ENCODE data around the gene NDUFA11.

The NDUFA11 gene

GRCh38 chr19:5949792-5950305 lies 46.3 kb upstream of the NDUFA11 start:
- TF ChIP-seq L3MBTL2 (conservative IDR thresholded peaks at IDR 0.05) = no peak
- TF ChIP-seq ZNF384 (IDR thresholded peaks at IDR 0.05) = no peak
- no peak for TF ChIP-seq FOXM1 (IDR thresholded peaks at IDR 0.05; ENCODE audit: borderline replicate concordance)
- TF ChIP-seq FOXK2 (IDR thresholded peaks at IDR 0.05) = no peak
- no peak for TF ChIP-seq NFRKB (IDR thresholded peaks at IDR 0.05)
- ChIA-PET CTCF (interaction anchor here (3.1 kb wide), 1 partner anchor 17 kb away, joined by 11 read pairs; no protein-coding TSS in a partner anchor), POLR2A (no interaction called here)
- DNase-seq (ENCODE audit: extremely low spot score) = no peak

DNA sequence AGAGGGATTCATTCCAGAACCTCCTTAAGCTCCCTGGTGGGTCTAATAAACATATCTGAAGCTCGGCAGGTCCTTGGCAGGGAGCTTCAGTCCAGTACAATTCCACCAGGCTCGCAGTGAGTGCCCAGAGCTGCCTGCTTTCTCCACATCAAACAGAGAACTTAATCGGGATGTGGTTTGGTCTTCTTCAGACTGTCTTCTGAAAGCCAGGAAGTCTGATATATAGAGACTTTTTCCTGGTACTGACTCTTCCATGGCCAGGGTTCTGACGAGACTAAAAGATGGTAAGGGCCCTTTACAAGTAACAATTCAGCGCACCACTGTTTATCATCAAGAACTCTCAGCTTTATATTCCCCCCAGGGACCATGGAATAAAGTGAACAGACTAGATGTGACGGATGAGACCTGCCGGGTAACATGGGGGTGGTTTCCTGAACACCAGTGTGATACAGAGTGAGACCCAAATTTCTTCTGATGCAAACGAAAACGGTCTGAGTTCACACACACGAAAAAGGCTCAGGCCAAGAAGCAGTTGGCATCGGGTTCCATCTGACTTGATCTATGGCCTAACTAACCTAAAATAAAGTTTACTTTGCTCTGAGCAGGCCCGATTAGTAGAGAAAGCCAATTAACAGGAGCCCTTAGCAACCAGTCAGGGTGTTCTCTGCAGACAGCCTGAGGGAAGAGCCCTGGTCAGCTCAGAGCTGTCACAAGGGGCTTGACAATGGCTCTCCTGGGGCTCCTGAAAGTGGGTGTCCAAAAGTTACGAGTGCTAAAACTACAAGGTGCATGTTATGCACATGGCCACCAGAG lies 45.4 kb upstream of the NDUFA11 start:
- TF ChIP-seq ZNF384 (IDR thresholded peaks at IDR 0.05) (no peak), SP1 (IDR thresholded peaks at IDR 0.05) (no peak), L3MBTL2 (conservative IDR thresholded peaks at IDR 0.05) (no peak), HDGF (IDR thresholded peaks at IDR 0.05; ENCODE audit: borderline replicate concordance) (no peak), ELF4 (IDR thresholded peaks at IDR 0.05) (no peak), PKNOX1 (IDR thresholded peaks at IDR 0.05) (no peak), TARDBP (IDR thresholded peaks at IDR 0.05) (no peak), FOXM1 (IDR thresholded peaks at IDR 0.05; ENCODE audit: borderline replicate concordance) (no peak), FOXA1 (IDR thresholded peaks at IDR 0.05) (no peak), SUZ12 (IDR thresholded peaks at IDR 0.05) (no peak), ARNT (IDR thresholded peaks at IDR 0.05) (no peak), CTBP1 (IDR thresholded peaks at IDR 0.05; ENCODE audit: borderline replicate concordance) (no peak), FOXK2 (IDR thresholded peaks at IDR 0.05) (no peak), BHLHE40 (IDR thresholded peaks at IDR 0.05; ENCODE audit: borderline replicate concordance) (no peak), NFRKB (IDR thresholded peaks at IDR 0.05) (no peak), LEF1 (IDR thresholded peaks at IDR 0.05; ENCODE audit: borderline replicate concordance) (no peak)
- DNase-seq (ENCODE audit: extremely low spot score) = no peak
- CTCF ChIA-PET = interaction anchor here (1.2 to 3.1 kb wide), 3 partner anchors 12 to 74 kb away, joined by 3 to 11 read pairs (median 4); no protein-coding TSS in a partner anchor
- POLR2A ChIA-PET = interaction anchor here (0.6 to 1.6 kb wide), 2 partner anchors 11 to 228 kb away, joined by 3 read pairs; no protein-coding TSS in a partner anchor

GRCh38 chr19:5947435-5947834 lies 43.8 kb upstream of the NDUFA11 start:
- CTCF ChIA-PET = no interaction called here
- DNase-seq (ENCODE audit: extremely low spot score) = no peak
- TF ChIP-seq TARDBP (IDR thresholded peaks at IDR 0.05) (no peak), FOXM1 (IDR thresholded peaks at IDR 0.05; ENCODE audit: borderline replicate concordance) (no peak), NFRKB (IDR thresholded peaks at IDR 0.05) (no peak), HDGF (IDR thresholded peaks at IDR 0.05; ENCODE audit: borderline replicate concordance) (no peak), PKNOX1 (IDR thresholded peaks at IDR 0.05) (no peak), CTBP1 (IDR thresholded peaks at IDR 0.05; ENCODE audit: borderline replicate concordance) (no peak), FOXK2 (IDR thresholded peaks at IDR 0.05) (no peak), LEF1 (IDR thresholded peaks at IDR 0.05; ENCODE audit: borderline replicate concordance) (no peak), ARNT (IDR thresholded peaks at IDR 0.05) (no peak), ZNF384 (IDR thresholded peaks at IDR 0.05) (no peak), FOXA1 (IDR thresholded peaks at IDR 0.05) (no peak)
- POLR2A ChIA-PET = interaction anchor here (1.6 kb wide), 1 partner anchor 10 kb away, joined by 3 read pairs; no protein-coding TSS in a partner anchor

- ChIA-PET CTCF (no interaction called here), POLR2A (no interaction called here)
- no peak for TF ChIP-seq SP1 (IDR thresholded peaks at IDR 0.05)
- no peak for TF ChIP-seq FOXM1 (IDR thresholded peaks at IDR 0.05; ENCODE audit: borderline replicate concordance)
- TF ChIP-seq HDGF (IDR thresholded peaks at IDR 0.05; ENCODE audit: borderline replicate concordance) = no peak
- no peak for TF ChIP-seq BHLHE40 (IDR thresholded peaks at IDR 0.05; ENCODE audit: borderline replicate concordance)
- no peak for TF ChIP-seq NFRKB (IDR thresholded peaks at IDR 0.05)
- no peak for TF ChIP-seq L3MBTL2 (conservative IDR thresholded peaks at IDR 0.05)
- TF ChIP-seq ELF4 (IDR thresholded peaks at IDR 0.05) = no peak
- TF ChIP-seq FOXA1 (IDR thresholded peaks at IDR 0.05) = no peak
- no peak for DNase-seq (ENCODE audit: extremely low spot score)
Measured at GRCh38 chr19:5943623-5944022, 40.0 kb upstream of the NDUFA11 start.

DNA sequence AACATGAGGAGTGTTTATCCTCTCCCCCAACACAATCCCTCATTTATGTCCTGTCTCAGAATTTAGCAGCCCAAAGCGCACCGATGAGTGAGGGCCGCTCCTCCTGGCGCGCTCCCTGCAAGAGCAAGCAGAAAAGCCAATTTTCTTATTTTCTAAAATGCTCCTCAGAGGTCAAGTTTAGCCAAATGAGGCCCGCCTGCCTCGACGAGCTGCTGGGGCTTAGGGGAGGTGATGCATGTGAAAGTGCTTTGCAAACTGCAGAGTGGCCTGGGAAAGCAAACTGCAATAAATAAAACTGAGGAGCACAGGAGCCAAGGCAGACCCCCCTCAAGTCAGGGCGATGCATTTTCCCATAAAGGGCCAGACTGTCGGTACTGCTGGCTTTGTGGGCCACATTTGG lies 39.5 kb upstream of the NDUFA11 start:
- CTCF ChIA-PET = no interaction called here

GRCh38 chr19:5941673-5942072 lies 38.1 kb upstream of the NDUFA11 start:
- CTCF ChIA-PET = no interaction called here

More for the DNA sequence above, 39.5 kb upstream of the NDUFA11 start:
- DNase-seq (ENCODE audit: extremely low spot score) = no peak
- POLR2A ChIA-PET = no interaction called here
- no peak for TF ChIP-seq L3MBTL2 (conservative IDR thresholded peaks at IDR 0.05)
- TF ChIP-seq SP1 (IDR thresholded peaks at IDR 0.05) = no peak
- TF ChIP-seq BHLHE40 (IDR thresholded peaks at IDR 0.05; ENCODE audit: borderline replicate concordance) = no peak
- no peak for TF ChIP-seq ELF4 (IDR thresholded peaks at IDR 0.05)
- no peak for TF ChIP-seq SUZ12 (IDR thresholded peaks at IDR 0.05)
- TF ChIP-seq FOXM1 (IDR thresholded peaks at IDR 0.05; ENCODE audit: borderline replicate concordance) = no peak
- no peak for TF ChIP-seq CTBP1 (IDR thresholded peaks at IDR 0.05; ENCODE audit: borderline replicate concordance)

More at GRCh38 chr19:5941673-5942072, 38.1 kb upstream of the NDUFA11 start:
- POLR2A ChIA-PET = no interaction called here
- TF ChIP-seq HDGF (IDR thresholded peaks at IDR 0.05; ENCODE audit: borderline replicate concordance) = no peak
- DNase-seq (ENCODE audit: extremely low spot score) = no peak

All from HEK293T (cell line).